GM12878 (cell line): ENCODE results near the gene RGL1.

Experiments used
- CTCF ChIP-seq, 3 experiments: IDR thresholded peaks in 2 of 3; conservative IDR thresholded peaks in 1 of 3; 2 replicates each; pipeline ENCODE4 v1.5.1; 2011; ENCODE audit warnings: low read depth in 3 of 3, low read length in 3 of 3, mild to moderate bottlenecking in 3 of 3, control low read depth in 2 of 3, moderate library complexity in 2 of 3, inconsistent platforms in 1 of 3, mixed read lengths in 1 of 3; ENCODE audit not compliant: control insufficient read depth in 2 of 3, insufficient read depth in 1 of 3; ENCODE audit errors: extremely low read depth in 1 of 3
- ELK1 ChIP-seq: IDR thresholded peaks from 2 replicates; pipeline ENCODE4 v1.6.1; 2012; ENCODE audit warnings: low read depth, low read length, improper control_type of control experiment

DNA sequence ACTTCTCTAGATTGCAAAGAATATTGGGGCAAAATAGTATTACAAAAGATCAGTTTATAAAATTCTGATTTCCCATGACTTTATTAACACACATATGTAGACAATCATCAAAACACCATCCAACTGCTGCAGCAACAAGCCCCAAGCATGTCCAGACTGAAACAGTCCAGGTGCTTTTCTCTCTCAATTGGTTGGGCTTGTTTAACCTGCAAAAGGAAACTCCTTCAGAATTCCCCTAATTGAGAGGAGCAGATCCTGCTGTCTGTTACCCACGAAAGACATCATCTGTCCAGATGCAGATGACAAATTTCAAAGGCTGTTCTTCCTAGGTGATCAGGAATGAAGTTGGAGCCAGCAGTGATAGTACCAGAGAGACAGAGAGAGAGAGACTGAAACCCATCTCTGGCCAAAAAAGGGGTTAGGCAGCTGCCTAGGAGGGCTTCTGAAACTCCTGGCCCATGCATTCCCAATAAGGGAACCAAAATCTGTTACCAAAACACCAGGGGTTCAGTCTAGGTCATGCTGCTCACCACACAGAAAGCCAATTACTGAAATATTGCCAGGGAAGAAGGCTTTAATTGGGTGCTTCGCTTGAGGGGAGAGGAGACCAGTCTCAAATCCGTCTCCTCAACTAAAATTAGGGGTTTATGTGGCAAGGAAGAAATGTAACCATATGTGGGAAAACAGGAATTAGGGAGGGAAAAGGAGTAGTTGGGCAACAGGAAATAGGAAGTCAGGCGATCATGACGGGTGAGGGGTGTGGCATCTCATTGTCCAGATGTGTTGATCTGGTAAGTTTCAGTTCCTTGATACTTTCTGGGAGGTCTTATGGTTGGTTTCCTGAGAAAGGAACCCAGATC lies 34.7 kb upstream of the RGL1 start:
- no peak for TF ChIP-seq ELK1
- TF ChIP-seq CTCF (IDR thresholded peaks at IDR 0.05 in 2 of 3, conservative IDR thresholded peaks at IDR 0.05 in 1 of 3; ENCODE audit: control insufficient read depth in 2 of 3, extremely low read depth in 1 of 3, insufficient read depth in 1 of 3, low read depth in 3 of 3, low read length in 3 of 3): no peak
